ENCODE results near the gene ZNF667.

Gene ZNF667

DNA sequence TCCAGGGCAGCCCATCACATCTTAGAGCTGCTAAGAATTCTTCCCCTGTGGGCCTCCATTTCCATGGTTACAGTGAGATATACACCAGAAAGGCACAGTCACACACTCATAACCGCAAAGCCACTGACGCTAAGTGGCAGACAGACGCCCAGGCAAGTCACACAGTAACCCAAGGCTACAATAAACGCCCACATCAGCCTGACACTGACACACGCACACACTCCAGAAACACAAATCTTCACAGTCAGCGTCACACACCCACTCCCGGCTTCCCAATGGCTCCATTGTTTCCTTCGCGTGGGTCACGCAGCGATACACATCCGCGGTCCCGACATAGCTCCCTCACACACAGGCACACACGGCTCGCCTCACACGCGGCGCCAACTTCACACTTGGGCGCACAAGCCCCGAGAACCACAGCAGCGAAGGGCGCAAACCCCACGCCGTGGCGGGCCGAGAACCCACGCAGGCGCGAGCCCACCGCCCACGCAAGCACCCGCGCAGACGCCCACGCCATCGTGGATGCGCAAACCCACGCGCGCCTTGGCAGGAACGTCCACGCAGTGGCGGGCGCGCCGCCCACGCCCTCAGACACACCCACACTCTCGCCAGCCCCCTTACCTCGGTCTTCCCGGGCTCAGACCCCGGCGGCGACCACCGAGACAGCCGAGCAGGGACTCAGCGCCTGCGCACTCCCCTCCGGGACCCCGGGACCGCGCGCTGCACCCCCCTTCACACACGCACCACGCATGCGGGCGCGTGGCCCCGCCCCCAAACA lies at the start of gene ZNF667:
ZNF667 (minus strand) TSS at position 695 of the 778 bp plus-strand sequence. CDS start 14,975 bp downstream, outside the sequence.
- DNase-seq = peak; percentile 52

DNA sequence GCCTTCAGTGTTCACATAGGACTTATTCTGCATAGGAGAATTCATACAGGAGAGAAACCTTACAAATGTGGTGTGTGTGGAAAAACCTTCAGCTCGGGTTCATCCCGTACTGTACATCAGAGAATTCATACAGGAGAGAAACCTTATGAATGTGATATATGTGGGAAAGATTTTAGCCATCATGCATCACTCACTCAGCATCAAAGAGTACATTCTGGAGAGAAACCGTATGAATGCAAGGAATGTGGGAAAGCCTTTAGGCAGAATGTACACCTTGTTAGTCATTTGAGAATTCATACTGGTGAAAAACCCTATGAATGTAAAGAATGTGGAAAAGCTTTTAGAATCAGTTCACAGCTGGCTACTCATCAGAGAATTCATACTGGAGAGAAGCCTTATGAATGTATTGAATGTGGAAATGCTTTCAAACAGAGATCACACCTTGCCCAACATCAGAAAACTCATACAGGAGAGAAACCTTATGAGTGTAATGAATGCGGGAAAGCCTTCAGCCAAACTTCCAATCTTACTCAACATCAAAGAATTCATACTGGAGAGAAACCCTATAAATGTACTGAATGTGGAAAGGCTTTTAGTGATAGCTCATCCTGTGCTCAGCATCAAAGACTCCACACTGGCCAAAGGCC lies 48.2 kb upstream of the ZNF667 start:
- DNase-seq = no peak

DNA sequence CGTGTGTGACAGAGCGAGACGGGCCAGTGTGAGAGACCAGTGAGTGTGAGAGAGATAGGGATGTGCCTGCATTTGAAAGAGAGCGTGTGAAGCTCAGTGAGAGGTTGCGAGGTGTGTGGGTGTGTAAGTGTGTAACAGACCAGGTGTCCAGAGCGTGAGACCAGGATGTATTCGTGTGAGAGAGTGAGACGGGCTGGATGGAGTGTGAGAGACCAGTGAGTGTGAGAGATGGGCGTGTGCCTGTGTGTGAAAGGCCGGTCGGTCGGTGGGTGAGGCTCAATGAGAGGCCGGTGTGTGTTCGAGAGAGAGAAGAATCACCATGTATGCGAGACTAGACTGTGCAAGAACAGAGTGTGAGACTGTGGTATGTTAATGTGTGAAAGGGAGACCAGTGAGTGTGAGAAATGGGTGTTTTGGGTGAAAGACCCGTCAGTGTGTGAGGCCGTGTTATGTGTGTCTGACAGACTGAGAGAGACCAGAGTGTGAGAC lies 31.2 kb upstream of the ZNF667 start:
- peak; percentile 21 for DNase-seq

DNA sequence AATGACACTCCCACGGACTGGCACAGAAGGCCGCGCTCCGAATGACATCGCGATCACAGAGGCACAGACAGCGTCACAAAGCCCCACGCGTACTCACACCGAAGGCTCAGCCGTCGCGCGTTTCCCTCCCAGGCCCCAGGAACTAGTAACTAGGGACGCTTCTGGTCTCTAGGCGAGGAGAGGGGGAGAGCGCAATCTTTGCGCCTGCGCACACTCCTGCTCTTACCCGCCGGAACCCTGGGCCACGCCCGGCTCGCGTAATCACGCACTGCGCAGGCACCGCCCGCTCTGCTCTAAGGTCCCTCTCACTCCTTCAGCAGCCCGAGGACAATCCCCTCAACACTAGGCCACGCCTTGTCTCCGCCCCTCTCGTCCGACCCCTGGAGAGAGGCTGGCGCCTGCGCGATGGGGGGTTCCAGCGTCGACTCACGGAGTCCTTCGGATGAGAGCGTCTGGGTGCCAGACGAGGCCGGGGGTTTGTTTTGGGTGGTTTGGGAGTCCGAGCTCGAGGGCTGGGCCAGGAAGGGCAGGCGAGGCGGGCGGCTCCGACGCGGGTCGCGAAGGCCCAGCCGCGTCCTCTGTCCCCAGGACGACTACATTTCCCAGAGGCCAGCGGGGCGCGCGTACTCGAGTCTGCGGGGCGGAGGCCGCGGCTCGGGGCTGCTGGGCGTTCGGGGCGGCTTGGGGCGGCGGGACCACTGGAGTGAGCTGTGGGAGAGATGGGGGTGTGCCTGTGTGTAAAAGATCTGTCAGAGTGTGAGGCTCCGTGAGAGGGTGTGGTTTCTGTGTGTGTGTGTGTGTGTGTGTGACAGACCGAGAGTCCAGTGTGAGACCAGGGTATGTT lies 30.5 kb upstream of the ZNF667 start, which contains the start of gene ZNF471:
ZNF471 (plus strand) TSS at position 410 of the 844 bp plus-strand sequence. CDS start 3,717 bp downstream, outside the sequence.
- peak; percentile 99 for DNase-seq

GRCh38 chr19:56504581-56504980 lies 27.4 kb upstream of the ZNF667 start:
- no peak for DNase-seq

- DNase-seq = no peak
Observed at GRCh38 chr19:56491399-56491798, 14.3 kb upstream of the ZNF667 start.

DNA sequence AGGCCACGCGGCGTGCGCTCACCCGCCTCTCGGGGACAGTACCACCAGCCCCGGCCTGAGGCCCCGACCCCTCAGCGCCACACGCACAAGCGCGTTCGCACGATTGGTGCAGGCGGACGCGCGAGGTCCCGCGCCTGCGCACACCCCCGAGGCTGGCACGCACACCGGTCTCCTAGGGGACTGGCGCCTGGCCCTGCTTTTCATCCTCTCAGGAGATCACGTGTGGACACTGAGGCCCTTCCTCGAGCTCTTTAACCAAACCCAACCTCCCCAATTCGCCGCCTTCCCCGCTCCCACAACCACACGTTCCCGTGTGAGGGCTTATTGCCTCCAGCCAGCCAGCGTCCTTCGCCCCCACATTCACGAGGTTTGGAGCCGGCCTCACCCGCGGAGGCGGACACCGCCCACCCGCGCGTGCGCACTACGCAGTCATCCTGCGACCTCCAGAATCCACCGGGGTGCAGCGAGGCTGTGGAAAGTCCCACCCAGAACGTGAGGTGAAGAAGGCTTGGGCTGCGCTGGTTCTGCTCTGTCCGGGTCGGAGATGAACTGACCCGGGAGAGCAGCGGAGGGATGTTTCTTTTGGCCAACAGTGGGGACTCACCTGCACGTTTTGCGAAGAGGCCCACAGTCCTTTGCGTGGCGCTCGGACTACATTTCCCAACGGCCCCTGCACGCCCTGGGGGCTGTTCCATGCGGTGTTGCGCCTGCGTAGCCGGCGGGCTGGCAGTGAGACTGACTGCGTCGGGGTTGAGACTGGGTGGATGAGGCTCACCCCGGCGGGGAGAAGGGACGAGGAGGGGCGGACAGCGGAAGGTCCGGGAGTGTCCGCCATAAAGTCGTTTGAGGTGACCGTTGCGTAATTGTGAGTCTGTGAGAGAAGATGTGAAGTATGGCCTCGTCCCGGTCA lies 539 bp upstream of the ZNF667 start:
- DNase-seq = peak; percentile 96

DNA sequence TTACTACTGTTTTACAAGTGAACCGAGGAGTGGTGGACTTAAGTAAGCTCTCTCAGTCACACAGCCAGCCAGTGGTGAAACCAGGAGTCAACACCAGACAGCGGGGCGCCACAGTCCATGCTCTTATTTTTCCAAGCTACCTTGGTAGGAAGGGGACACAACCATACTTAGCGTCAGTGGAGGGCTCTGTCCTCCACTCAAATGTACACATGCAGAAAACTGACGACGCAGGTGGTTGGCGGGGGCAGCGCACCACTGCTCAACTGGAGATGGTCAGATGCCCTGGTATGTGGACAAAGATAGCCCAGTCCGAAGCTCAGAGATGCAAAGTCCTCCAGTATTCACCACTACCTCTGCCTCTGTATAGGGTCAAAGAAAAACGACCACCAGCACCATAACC lies 1.1 kb downstream of the ZNF667 start:
- no peak for DNase-seq

DNA sequence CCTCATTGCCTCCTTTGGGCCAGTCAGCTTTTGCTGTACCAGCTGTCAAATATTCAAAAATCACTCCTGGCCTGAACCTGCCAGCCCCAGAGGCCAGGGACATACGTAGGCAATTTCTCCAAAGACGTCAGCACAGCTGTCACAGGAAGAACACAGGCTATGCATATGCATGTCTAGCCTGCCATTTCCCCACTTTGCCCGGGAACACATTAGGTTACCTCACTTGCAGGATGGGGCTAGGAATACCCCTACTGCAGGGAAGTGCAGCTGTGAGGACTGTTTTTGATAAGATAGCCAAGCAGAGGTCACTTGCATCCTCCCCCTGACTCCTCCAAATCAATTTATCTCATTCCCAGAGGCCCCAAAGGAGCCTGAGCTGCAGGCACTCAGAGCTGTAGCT lies 2.8 kb downstream of the ZNF667 start:
- no peak for DNase-seq

DNA sequence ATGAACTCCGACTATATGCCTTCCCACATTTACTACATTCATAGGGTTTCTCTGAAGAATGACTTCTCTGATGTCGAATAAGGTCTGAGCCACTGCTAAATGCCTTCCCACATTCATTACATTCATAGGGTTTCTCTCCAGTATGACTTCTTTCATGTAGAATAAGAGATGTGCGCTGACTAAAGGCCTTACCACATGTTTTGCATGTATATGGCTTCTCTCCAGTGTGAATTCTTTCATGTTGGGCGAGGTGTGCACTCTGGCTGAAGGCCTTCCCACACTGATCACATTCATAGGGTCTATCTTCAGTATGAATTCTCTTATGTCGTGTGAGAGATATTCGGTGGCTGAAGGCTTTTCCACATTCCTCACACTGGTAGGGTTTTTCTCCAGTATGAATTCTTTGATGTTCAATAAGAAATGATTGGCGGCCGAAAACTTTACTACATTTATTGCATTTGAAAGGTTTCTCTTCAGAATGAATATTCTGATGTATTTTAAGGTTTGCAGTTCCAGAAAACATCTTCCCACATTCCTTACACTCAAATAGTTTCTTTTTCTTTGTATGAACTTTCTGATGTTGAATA lies 35.8 kb downstream of the ZNF667 start:
- no peak for DNase-seq

DNA sequence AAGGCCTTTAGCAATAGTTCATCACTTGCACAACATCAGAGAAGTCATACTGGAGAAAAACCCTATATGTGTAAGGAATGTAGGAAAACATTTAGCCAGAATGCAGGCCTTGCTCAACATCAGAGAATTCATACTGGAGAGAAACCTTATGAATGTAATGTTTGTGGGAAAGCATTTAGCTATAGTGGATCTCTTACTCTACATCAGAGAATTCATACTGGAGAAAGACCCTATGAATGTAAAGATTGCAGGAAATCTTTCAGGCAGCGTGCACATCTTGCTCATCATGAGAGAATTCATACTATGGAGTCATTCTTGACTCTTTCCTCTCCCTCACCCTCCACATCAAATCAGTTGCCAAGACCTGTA lies 53.2 kb downstream of the ZNF667 start:
- DNase-seq = no peak

DNA sequence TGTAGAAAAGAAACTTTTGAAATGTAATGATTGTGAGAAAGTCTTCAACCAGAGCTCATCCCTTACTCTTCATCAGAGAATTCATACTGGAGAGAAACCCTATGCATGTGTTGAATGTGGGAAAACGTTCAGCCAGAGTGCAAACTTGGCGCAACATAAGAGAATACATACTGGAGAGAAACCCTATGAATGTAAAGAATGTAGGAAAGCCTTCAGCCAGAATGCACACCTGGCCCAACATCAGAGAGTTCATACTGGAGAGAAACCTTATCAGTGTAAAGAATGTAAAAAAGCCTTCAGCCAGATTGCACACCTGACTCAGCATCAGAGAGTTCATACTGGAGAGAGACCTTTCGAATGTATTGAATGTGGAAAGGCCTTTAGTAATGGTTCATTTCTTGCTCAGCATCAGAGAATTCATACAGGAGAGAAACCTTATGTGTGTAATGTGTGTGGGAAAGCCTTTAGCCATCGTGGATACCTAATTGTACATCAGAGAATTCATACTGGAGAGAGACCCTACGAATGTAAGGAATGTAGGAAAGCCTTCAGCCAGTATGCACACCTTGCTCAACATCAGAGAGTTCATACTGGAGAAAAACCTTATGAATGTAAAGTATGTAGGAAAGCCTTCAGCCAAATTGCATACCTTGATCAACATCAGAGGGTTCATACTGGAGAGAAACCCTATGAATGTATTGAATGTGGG lies 53.7 kb downstream of the ZNF667 start:
- no peak for DNase-seq

DNA sequence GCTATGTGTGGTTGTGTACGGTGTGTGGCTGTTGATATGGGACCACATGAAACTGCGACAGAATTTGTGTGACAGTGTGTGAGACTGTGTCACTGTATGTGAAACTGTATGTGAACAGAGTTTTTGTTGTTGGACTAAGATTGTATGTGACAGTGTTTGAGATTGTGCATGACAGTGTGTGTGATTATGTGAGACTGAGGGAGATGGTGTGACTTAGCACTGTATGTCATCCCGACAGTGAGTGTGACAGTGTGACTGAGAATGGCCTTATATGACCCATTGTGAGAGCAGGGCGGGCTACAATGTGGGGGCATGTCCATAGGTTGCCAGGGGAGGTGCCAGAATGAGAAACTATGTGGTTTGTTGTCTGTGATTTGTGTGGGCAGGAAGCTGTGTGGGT lies 72.1 kb downstream of the ZNF667 start:
- DNase-seq = no peak

- DNase-seq = peak; percentile 21
Observed at GRCh38 chr19:56404705-56405056, 72.5 kb downstream of the ZNF667 start.

GRCh38 chr19:56403764-56404704 lies 73.1 kb downstream of the ZNF667 start, which contains the start of gene ZNF583:
Gene ZNF583, plus strand, starts transcription at chr19:56404332. Its CDS starts 2,783 bp downstream, at chr19:56407115.
- DNase-seq = peak; percentile 98

GRCh38 chr19:56403261-56403660 lies 73.9 kb downstream of the ZNF667 start:
- DNase-seq = peak; percentile 21

DNA sequence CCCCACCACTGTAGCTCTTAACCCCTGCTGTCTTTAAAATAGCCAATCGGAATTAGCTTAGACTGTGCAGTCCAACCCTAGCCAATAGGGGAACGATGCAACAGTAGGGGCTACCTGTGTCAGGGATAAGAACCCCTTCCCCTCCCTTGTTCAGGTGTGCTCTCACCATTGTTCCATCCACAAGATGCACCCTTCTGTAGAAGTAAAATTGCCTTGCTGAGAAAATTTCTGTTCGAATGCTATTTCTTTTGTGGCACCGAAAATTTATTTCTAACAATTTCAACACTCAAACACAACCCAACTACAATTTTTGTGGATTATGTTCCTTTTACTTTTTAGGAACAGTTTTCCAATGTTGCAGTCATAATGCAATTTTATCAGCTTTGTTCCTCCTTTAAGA lies 76.7 kb downstream of the ZNF667 start:
- no peak for DNase-seq

DNA sequence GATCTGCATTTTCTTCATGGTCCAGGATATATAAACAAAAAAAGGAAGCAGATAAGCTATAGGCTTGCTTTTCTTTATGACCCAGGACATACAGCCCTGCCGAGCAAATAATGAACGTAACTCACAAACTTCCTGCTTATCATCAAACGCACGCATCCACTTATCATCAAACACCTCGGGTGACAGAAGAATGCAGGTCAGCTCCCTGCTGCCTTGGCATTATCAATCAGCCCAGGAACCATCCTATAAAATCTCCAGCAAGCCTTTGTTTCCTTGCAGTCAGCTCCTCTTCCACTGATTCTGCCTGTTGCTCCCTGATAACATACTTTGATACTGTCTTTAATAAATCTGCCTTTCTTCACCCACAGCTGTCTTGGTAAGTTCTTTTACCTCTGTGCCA lies 78.3 kb downstream of the ZNF667 start:
- no peak for DNase-seq

DNA sequence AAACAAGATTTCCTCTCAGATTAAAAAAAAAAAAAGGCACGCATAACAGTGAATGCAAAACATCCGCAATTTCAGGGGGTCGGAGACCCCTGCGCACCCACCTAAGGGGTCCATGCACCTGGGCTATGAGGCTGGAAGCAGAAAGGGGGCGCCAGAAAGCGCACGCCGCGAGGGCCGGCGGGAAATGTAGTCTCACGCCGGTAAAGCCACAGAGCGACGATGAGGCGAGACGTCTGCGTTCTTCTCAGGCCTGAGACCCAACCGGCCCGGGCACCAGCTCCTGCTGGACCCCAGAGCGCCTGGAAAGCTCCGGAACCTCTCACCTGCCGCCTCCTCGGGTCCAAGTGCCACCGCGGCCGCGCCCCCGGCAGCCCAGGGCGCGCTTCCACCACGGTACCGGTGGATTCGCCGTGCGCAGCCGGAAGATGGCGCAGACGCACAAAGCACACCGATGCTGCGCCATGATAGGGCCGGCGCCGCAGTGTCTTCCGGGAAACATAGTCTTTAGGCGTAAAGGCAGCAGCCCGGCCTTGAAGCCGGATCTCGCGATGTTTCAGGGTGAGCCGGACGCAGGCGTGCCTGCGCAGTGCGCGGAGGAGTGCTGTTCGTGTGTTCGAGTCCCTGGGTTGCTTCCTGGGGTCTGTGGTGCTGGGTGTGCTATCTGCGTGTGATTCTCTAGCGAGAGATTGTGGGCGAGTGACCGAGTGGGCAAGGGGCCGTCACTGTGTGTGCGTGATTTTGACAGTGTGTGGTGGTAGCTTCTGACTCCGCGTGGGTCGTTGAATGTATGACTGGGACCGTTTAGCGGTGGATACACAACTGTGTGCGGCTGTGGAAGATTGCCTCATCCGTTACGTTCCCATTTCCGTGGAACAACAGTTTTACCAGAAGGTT lies 83.8 kb downstream of the ZNF667 start, which contains the start of gene ZNF582:
ZNF582 (minus strand) TSS at position 416 of the 894 bp plus-strand sequence. CDS start 1,782 bp downstream, outside the sequence.
- DNase-seq = peak; percentile 98

Measured in right hindlimb (tissue), 1 donor.